Stimulated activated memory B cell treated with anti-CD40 and anti-IgM and Interleukin-4, amounts not matched to agents 10 μg/mL and 1 μg/mL and 100 μg/mL, for 72 hours (primary cell): ENCODE data around the gene EYA2.
A peak's percentile ranks its signal among the peaks of the same experiment; 100 is the strongest.
"Not testable (repeated sequence)": the region's sequence is repeated elsewhere in the genome, so short reads cannot be mapped to it uniquely, and the experiment has no call there.

Experiments used
- ATAC-seq: fragments of 150-1000 bp; cut with Tn5 transposase; 2 replicates; pipeline ENCODE4 v1.10.0; 2021
- H3K27ac Mint-ChIP-seq: one replicate; pipeline ENCODE4 v1.8.0; 2022; ENCODE audit warnings: mild to moderate bottlenecking, mixed read lengths
- H3K27me3 Mint-ChIP-seq: one replicate; pipeline ENCODE4 v1.8.0; 2022; ENCODE audit warnings: mixed read lengths
- H3K36me3 Mint-ChIP-seq: one replicate; pipeline ENCODE4 v1.8.0; 2022; ENCODE audit warnings: mixed read lengths
- H3K4me1 Mint-ChIP-seq: one replicate; pipeline ENCODE4 v1.8.0; 2022; ENCODE audit warnings: mixed read lengths
- H3K4me3 Mint-ChIP-seq: one replicate; pipeline ENCODE4 v1.8.0; 2022; ENCODE audit warnings: mild to moderate bottlenecking, moderate library complexity, mixed read lengths
- H3K9me3 Mint-ChIP-seq: one replicate; pipeline ENCODE4 v1.8.0; 2022; ENCODE audit warnings: mixed read lengths

EYA2 gene

GRCh38 chr20:46894579-46894958 is at the start of gene EYA2:
Gene EYA2 (plus strand): TSS chr20:46894843. CDS start chr20:46990011, 95,168 bp downstream.
- peaks cover 76% of the 10 kb centered on the region for H3K27me3 Mint-ChIP-seq
- peaks cover 6% of the 10 kb centered on the region for H3K9me3 Mint-ChIP-seq
- ATAC-seq = peak; percentile 53
- peak within 1 kb of the TSS; percentile 86 for H3K4me3 Mint-ChIP-seq
- peak within 1 kb of the TSS; percentile 31 for H3K27ac Mint-ChIP-seq
- no peaks in the 10 kb centered on the region for H3K36me3 Mint-ChIP-seq
- H3K4me1 Mint-ChIP-seq = peaks cover 5% of the 10 kb centered on the region

GRCh38 chr20:46844965-46845364 is 49.7 kb upstream of the EYA2 start:
- Mint-ChIP-seq H3K4me3 (no peak overlapping the region), H3K27ac (no peak overlapping the region), H3K9me3 (peaks cover 4% of the 10 kb centered on the region), H3K27me3 (peaks cover 22% of the 10 kb centered on the region), H3K4me1 (no peaks in the 10 kb centered on the region), H3K36me3 (no peaks in the 10 kb centered on the region)
- no peak for ATAC-seq

DNA sequence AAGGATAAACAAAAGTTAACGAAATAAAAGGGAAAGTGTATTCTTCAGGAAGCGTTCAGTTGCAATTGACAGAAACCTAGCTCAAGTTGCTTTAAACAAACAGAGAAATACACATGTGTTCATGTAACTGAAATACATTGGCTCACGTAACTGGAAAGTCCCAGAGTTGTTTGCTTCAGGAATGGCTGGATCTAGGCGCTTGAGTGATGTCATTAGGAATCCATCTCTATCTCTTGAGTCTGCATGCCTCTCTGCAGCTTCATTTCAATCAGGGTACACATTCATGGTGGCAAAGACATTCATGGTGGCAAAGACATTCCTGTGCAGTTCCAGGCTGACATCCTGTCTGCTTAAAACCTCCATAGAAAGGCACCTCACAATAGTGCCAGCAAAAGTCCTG is 45.4 kb upstream of the EYA2 start:
- peaks cover 27% of the 10 kb centered on the region for H3K27me3 Mint-ChIP-seq
- ATAC-seq = no peak
- H3K4me1 Mint-ChIP-seq = no peaks in the 10 kb centered on the region
- no peak overlapping the region for H3K27ac Mint-ChIP-seq
- no peak overlapping the region for H3K4me3 Mint-ChIP-seq
- H3K9me3 Mint-ChIP-seq = peaks cover 4% of the 10 kb centered on the region
- no peaks in the 10 kb centered on the region for H3K36me3 Mint-ChIP-seq

DNA sequence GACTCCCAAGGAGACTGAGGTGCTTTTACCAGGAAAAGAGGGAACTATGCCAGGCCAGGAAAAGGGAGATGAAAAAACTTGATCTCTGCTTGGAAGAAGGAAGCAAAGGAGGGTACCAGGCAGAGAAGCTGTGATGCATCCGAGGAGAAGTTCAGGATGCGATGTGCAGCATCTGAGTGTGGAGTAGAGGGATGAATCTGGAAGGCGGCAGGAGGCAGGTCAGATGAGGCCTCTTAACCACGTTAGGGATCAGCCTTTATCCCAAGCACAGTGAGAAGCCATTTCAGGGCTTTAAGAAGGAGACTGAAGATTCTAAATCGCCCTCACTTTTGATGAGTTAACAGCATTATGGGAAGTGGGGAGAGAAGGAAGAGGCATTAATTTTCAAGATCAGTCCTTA is 44.9 kb upstream of the EYA2 start:
- peaks cover 4% of the 10 kb centered on the region for H3K9me3 Mint-ChIP-seq
- no peak for ATAC-seq
- no peak overlapping the region for H3K27ac Mint-ChIP-seq
- no peaks in the 10 kb centered on the region for H3K36me3 Mint-ChIP-seq
- no peak overlapping the region for H3K4me3 Mint-ChIP-seq
- no peaks in the 10 kb centered on the region for H3K4me1 Mint-ChIP-seq
- peaks cover 27% of the 10 kb centered on the region for H3K27me3 Mint-ChIP-seq

DNA sequence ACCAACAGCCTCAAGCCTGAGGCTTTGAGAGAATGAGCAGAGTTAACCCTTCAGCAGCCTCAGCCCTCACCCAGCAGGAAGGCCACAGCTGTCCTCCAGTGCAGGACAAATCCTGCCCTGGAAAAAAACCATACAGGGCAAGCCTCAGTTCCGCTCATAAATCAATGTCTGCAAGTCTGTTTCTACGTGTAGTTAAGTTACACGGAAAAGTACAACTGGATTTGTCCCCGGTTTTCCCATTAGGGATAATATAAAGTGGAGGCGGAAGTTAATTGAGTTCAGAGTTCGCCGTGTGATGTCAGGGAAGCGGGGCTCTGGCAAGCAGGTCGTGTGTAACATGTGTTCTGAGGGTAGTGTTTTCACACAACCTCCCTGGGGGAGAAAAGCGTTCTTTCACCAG is 44.2 kb upstream of the EYA2 start:
- ATAC-seq = no peak
- H3K9me3 Mint-ChIP-seq = peaks cover 4% of the 10 kb centered on the region

GRCh38 chr20:46850896-46851295 is 43.7 kb upstream of the EYA2 start:
- peaks cover 27% of the 10 kb centered on the region for H3K27me3 Mint-ChIP-seq
- no peak for ATAC-seq
- no peak overlapping the region for H3K27ac Mint-ChIP-seq
- no peaks in the 10 kb centered on the region for H3K4me1 Mint-ChIP-seq
- H3K9me3 Mint-ChIP-seq = peaks cover 4% of the 10 kb centered on the region
- no peaks in the 10 kb centered on the region for H3K36me3 Mint-ChIP-seq
- H3K4me3 Mint-ChIP-seq = no peak overlapping the region

More for the DNA sequence above, 44.2 kb upstream of the EYA2 start:
- peaks cover 27% of the 10 kb centered on the region for H3K27me3 Mint-ChIP-seq
- H3K4me1 Mint-ChIP-seq = no peaks in the 10 kb centered on the region
- H3K36me3 Mint-ChIP-seq = no peaks in the 10 kb centered on the region
- H3K4me3 Mint-ChIP-seq = no peak overlapping the region
- no peak overlapping the region for H3K27ac Mint-ChIP-seq

GRCh38 chr20:46851746-46852145 is 42.9 kb upstream of the EYA2 start:
- no peak for ATAC-seq
- Mint-ChIP-seq H3K9me3 (peaks cover 4% of the 10 kb centered on the region), H3K27ac (no peak overlapping the region), H3K36me3 (no peaks in the 10 kb centered on the region), H3K27me3 (peaks cover 27% of the 10 kb centered on the region), H3K4me3 (no peak overlapping the region), H3K4me1 (no peaks in the 10 kb centered on the region)

- no peak overlapping the region for H3K27ac Mint-ChIP-seq
- H3K4me1 Mint-ChIP-seq = no peaks in the 10 kb centered on the region
- ATAC-seq = no peak
- peaks cover 26% of the 10 kb centered on the region for H3K27me3 Mint-ChIP-seq
- peaks cover 4% of the 10 kb centered on the region for H3K9me3 Mint-ChIP-seq
- no peak overlapping the region for H3K4me3 Mint-ChIP-seq
- H3K36me3 Mint-ChIP-seq = no peaks in the 10 kb centered on the region
These were observed 42.3 kb upstream of the EYA2 start for GRCh38 chr20:46852313-46852712.

DNA sequence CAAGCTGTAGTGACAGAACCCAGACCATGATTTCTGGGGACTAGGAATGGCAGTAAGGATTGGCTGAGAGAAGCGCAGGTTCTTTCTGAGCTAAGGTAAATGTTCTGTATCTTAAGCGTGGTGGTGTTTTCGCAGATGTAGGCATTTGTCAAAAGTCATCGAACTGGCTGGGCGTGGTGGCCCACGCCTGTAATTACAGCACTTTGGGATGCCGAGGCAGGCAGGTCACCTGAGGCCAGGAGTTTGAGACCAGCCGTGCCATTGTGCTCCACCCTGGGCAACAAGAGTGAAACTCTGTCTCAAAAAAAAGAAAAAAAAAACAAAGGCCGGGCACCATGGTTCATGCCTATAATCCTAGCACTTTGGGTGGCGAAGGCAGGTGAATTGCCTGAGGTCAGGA is 40.7 kb upstream of the EYA2 start:
- Mint-ChIP-seq H3K9me3 (no peaks in the 10 kb centered on the region), H3K27me3 (peaks cover 16% of the 10 kb centered on the region), H3K4me1 (no peaks in the 10 kb centered on the region), H3K36me3 (no peaks in the 10 kb centered on the region), H3K4me3 (no peak overlapping the region), H3K27ac (no peak overlapping the region)
- ATAC-seq = no peak

- Mint-ChIP-seq H3K27ac (no peak overlapping the region), H3K27me3 (no peaks in the 10 kb centered on the region), H3K4me3 (no peak overlapping the region), H3K36me3 (no peaks in the 10 kb centered on the region), H3K4me1 (no peaks in the 10 kb centered on the region), H3K9me3 (no peaks in the 10 kb centered on the region)
- no peak for ATAC-seq
These were observed 37.4 kb upstream of the EYA2 start for GRCh38 chr20:46857061-46857831.

- Mint-ChIP-seq H3K27me3 (peaks cover 35% of the 10 kb centered on the region), H3K27ac (no peak overlapping the region)
These were observed 28.8 kb upstream of the EYA2 start for GRCh38 chr20:46865824-46866223.

GRCh38 chr20:46870041-46870440 is 24.6 kb upstream of the EYA2 start:
- peaks cover 7% of the 10 kb centered on the region for H3K9me3 Mint-ChIP-seq
- H3K36me3 Mint-ChIP-seq = no peaks in the 10 kb centered on the region
- ATAC-seq = no peak
- H3K4me1 Mint-ChIP-seq = no peaks in the 10 kb centered on the region
- H3K27ac Mint-ChIP-seq = no peak overlapping the region
- peaks cover 44% of the 10 kb centered on the region for H3K27me3 Mint-ChIP-seq
- no peak overlapping the region for H3K4me3 Mint-ChIP-seq

More at GRCh38 chr20:46865824-46866223, 28.8 kb upstream of the EYA2 start:
- ATAC-seq = no peak
- H3K4me3 Mint-ChIP-seq = no peak overlapping the region
- H3K9me3 Mint-ChIP-seq = peaks cover 10% of the 10 kb centered on the region
- H3K4me1 Mint-ChIP-seq = no peaks in the 10 kb centered on the region
- H3K36me3 Mint-ChIP-seq = no peaks in the 10 kb centered on the region

- Mint-ChIP-seq H3K9me3 (peaks cover 7% of the 10 kb centered on the region), H3K4me3 (no peak overlapping the region)
- no peak for ATAC-seq
These were observed 22.1 kb upstream of the EYA2 start for GRCh38 chr20:46872328-46873211.

GRCh38 chr20:46875059-46875458 is 19.6 kb upstream of the EYA2 start:
- no peak for ATAC-seq
- Mint-ChIP-seq H3K4me1 (no peaks in the 10 kb centered on the region), H3K36me3 (no peaks in the 10 kb centered on the region), H3K27ac (no peak overlapping the region), H3K9me3 (no peaks in the 10 kb centered on the region), H3K4me3 (no peak overlapping the region), H3K27me3 (peaks cover 36% of the 10 kb centered on the region)

More at GRCh38 chr20:46872328-46873211, 22.1 kb upstream of the EYA2 start:
- Mint-ChIP-seq H3K27me3 (peaks cover 51% of the 10 kb centered on the region), H3K36me3 (no peaks in the 10 kb centered on the region), H3K27ac (no peak overlapping the region), H3K4me1 (no peaks in the 10 kb centered on the region)

DNA sequence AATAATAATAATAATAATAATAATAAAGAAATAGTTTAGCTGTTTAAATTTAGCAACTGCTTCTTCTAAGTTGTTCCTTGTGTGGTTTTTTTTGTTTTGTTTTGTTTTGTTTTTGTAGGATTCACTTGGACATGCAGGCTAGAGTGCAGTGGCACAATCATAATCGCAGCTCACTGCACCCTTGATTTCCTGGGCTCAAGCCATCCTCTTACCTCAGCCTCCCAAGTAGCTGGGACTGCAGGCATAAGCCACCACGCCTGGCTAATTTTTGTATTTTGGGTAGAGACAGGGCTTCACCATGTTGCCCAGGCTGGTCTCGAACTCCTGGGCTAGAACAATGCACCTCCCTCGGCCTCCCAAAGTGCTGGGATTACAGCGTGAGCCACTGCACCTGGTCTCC is 15.3 kb upstream of the EYA2 start:
- H3K9me3 Mint-ChIP-seq = no peaks in the 10 kb centered on the region
- ATAC-seq = no peak
- no peaks in the 10 kb centered on the region for H3K4me1 Mint-ChIP-seq
- peaks cover 45% of the 10 kb centered on the region for H3K27me3 Mint-ChIP-seq
- no peak overlapping the region for H3K4me3 Mint-ChIP-seq
- H3K27ac Mint-ChIP-seq = no peak overlapping the region
- no peaks in the 10 kb centered on the region for H3K36me3 Mint-ChIP-seq

- H3K9me3 Mint-ChIP-seq, ATAC-seq, H3K4me1 Mint-ChIP-seq, H3K4me3 Mint-ChIP-seq, H3K36me3 Mint-ChIP-seq, H3K27ac Mint-ChIP-seq: not testable (repeated sequence)
- peaks cover 45% of the 10 kb centered on the region for H3K27me3 Mint-ChIP-seq
These were observed 14.7 kb upstream of the EYA2 start for GRCh38 chr20:46879963-46880362.
